HG03097 (cell line): Measurements from ENCODE around the gene STT3B.
A peak's percentile ranks its signal among the peaks of the same experiment; 100 is the strongest.
"Not testable (repeated sequence)": the region's sequence is repeated elsewhere in the genome, so short reads cannot be mapped to it uniquely, and the experiment has no call there.

Experiments
- ATAC-seq: cut with Tn5 transposase; IDR thresholded peaks from one replicate; pipeline ENCODE4 v1.9.1; 2021; ENCODE audit not compliant: unreplicated experiment, low FRiP score

STT3B gene

DNA sequence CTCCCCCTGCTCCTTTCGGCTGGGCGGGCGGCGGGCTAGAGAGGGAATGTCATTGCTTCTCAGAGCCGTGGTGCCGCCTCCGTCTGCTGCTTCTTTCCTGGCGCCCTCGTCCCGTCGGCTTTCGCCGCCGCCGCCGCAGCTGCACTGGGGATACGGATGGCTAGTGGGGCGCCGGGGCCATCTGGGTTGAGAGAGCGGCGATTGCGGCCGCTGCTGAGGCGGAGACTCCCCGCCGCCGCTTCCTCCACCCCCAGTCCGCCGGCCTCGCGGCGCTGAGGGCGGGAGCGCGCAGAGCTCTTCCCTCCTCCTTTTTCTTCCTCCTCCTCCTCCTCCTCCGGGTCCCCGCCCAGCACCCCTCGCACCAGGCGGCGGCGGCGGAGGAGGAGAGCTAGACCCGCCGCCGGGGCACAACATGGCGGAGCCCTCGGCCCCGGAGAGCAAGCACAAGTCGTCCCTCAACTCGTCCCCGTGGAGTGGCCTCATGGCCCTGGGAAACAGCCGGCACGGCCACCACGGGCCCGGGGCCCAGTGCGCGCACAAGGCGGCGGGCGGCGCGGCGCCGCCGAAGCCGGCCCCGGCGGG, at the start of gene STT3B:
Gene STT3B, plus strand, starts transcription at position 339 of the 582 bp plus-strand sequence. Its CDS starts 74 bp downstream, at position 413.
- peak; percentile 44 for ATAC-seq

DNA sequence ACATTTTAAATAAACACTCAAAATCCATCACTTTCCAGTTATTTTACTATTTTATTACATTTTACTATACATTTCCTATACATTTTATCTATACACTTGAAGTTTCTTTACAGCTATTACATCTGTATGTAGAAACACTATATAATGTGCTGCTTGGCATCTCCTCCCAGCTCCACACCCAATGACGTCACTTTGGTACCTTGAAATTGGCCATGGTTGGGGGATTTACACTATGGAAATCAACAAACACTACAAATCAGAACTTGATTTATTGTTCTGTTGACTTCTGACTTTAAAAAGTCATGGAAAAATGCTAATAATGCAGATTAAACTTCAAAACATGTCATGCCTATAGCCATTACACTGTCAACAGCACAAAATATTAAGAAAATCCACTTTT, 48.9 kb upstream of the STT3B start:
- no peak for ATAC-seq

DNA sequence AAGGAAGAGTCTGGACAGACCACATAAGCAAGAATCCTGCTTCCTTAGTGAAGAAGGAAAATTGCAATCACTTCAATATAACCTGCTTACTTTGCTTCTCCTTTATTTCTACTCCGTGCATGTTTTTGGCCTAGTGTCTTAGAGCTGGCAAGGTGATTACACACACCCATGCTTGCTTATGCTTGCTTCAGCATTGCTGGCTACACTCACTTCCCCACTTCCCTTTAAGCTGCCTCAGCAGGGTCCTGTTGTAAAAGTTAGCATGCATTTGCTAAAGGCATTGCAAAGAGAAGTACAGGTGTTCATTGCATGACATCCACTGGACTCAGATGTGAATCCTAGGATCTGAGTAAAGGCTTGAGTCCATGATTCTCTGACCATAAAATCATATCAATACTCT, 47.5 kb upstream of the STT3B start:
- ATAC-seq, result no peak

DNA sequence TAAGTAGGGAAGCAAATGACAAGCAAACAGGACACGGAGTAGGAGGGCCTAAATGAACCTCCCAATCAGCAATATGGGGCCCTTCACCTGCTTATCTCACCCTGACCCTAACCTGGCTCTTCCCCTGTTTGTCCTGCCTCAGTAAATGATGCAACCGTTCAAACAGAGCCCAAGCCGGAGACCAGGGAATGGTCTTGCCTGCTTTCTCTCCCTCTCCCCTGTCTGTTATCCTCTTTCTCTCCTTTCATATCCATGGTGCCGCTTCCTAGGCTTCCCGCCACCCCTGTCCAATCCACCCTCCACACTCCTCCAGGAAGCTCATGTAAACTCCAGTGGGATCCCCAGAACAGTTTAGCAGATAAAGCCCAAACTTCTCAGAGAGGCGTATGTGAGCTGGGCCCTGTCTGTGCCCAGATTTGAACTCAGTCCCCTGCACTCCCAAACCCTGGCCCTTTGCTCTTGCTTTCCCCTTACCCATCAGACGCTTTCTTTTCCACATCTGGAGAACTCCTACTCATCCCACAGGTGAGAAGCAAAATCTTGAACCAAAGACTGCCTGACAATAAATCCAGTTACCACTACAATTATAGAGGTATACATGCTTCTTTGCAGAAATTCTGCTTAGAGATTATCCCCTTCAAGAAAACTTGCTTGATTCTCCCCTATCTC, 45.7 kb upstream of the STT3B start:
- ATAC-seq, result no peak

DNA sequence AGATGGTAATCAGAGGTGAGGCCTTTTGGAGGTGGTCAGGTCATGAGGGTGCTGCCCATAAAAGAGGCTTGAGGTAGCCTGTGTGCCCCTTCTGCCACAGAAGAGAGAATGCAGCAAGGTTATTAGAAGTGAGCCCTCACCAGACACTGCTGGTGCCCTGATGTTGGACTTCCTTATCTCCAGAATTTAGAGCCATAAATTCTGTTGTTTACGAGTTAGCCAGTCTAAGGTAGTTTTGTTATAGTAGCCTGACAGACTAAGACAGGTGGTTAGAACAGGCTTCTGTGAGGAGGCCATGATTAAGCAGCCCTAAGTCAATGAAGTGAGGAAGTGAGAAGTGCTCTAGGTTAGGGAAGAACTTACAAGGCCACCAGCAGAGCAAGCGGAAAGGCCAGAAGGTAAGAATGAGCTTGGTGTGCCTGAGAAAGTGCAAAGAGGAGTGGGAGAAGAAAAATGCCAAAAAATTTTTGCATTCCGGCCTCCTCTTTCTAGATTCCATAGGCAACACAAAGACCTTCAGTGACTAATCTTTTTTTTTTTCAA, 44.2 kb upstream of the STT3B start:
- ATAC-seq, result no peak

DNA sequence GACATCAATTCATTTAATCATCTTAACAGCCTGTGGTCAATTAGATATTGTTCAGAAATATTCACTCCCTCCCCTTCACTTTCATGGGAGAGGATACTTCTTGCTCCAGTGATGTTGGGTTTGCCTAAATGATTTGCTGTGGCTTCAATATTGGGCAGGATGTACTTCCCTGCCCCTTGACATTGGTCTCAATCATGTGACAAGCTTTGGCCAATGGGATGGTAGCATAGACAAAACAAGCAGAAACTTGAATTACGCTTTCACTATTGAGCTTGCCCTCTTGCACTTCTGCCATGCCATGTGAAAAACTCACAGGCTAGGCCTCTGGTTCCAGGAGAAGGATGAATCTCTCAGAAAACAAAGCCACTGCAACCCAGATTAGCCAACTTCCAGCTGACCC, 42.2 kb upstream of the STT3B start:
- no peak for ATAC-seq

DNA sequence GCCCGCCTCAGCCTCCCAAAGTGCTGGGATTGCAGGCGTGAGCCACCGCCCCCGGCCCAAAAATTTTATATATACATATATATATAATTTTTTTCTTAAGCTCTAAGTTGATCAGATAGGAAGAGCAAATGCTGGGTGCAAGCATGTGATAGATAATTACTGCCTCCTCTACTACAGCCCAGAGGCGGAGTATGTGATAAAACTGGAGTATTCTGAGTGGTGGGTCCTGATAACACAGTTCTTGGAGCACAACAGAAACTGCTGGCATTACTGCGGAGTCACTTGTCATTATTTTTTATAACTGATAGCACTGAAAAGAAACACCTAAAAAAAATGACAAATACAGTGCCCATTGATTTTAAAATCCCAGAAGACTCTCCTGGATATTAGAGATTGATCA, 41.1 kb upstream of the STT3B start:
- no peak for ATAC-seq

DNA sequence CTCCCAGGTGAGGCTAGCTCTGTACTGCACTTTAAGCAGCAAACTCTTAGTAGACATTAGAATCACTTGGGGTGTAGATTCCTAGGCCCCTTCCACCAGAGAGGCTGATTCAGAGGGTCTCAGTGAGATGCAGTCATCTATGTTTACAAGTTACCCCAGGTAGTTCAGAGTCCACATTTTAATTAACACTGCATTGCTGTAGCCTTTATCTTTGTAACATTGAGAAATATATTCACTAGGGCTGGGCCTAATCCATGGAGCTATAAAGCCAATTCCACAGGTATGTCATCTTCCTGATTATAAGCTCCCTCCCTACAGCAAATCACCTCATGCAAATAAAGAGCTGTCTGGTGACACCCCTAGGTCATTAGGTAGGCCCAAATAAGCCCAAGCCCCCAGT, 39.6 kb upstream of the STT3B start:
- no peak for ATAC-seq

DNA sequence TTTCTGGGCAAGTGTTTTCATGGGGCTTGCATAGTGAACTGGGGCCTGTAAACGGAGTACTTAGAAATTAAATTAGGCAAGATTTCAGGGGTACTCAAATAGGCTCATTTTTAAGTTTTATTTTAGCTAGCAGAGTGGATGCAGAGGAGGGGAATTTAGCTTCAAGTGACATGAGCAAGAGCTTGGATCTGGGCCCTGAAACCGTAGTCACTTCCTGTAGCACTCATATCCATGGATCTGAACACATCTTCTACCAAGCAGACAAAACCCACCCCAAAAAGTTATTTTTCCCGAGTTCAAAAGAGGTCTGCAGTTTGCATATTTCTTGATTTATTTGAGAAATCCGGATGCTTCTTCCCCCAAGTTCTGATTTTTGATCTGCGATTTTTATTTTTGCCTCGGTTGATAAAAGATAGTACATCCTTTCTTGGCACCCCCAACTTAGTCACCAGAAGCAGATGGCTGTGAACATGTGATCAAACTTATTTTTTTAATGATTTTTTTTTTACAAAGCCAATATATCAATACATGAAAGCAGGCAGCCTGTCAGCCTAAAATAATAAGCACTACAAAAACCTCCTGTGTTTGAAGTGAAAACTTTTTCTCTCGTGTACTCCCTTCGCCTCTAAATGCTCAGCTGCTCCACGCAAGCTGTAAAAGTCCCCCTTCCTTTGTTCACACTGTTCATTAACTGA, 36.6 kb upstream of the STT3B start:
- no peak for ATAC-seq

DNA sequence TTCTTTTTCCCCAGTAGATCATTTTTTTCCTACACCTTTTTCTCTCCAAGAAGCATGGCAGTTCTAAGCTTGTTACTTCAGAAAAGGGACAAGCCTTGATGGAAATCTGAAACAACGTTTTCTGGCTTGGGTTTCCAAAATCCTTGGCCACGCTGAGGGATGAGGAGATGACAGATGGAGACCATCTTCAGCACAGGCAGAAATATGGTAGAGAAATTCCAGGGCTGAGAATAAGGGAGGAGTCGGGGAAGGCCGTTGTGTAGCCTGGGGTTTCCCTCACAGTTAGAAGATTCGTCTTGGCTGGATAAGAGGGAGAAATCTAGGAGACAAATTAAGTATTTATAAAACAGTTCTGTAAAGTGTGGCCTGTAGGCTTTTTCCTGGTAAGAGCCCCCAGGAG, 33.9 kb upstream of the STT3B start:
- ATAC-seq, result no peak

DNA sequence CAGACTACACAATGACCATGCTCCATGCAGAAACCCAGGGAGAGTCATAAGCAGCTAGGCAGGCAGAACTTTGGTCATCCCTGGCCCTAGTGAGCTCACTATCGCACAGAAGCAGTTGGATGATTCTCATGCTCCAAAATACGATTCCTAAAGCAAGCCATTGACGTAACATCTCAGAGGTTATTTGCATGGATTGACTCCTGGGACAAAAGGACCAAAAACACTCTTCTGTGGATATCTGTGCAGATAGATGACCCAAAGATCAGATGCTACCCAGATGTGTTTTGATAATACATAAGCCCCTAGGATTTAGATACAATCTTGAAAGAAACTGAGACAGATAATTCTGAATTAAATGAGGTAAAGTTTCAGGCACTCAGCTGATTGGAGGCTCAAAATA, 33.4 kb upstream of the STT3B start:
- ATAC-seq, result no peak

DNA sequence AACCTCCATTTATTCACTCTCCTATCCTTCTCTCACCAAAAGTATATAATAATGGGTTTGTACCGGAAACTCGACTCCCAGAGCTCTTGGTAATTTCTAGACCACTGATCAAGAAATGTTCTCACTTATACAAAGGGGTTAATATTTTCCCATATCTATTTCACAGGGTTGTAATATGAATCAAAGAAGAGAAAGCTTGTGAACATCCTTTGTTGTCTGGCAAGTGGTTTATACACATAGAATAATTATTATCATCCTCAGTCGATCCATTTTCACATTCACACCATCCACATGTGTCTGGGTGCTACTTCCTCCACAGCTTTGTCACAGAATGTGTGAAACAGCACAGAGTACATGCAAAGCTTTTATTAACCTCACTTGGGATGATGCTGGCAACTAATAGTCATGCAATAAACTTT, 29.9 kb upstream of the STT3B start:
- ATAC-seq, result no peak

DNA sequence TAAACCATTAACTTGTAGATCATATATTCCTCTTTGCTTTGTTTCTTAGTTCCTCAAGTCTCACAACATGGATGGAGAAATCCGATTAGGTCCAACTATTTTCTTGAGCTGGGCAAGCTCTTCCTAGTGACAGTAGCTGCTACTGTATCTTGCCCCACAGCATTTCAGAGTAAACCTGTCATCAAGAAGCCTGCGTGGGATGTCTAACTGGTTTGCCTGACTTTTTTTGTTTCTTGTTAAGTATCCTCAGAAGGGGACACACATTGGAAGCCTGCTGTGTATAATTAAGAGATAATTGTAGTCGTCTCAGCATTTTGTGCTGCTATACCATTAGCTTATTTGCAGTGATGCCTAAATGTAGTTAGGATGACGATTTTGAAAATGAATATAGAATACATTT, 29.3 kb upstream of the STT3B start:
- ATAC-seq, result no peak

DNA sequence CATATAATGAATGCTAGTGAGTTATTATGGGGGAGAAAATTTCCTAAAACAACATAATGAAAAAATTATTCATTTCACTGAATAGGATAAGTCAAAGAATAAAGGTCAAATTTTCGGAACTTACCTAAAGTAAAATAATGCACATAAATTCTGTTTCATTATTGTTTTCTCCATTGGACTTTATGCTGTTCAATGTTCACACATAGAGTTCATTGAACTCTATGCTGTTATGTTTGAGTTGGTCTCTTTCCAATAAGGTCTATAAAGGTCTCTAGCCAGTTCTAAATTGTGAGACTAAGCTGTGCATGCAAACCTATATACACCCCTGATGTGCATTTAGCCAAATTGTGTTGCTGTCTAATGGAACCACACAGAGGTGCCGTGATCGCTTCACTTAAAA, 28.5 kb upstream of the STT3B start:
- no peak for ATAC-seq

DNA sequence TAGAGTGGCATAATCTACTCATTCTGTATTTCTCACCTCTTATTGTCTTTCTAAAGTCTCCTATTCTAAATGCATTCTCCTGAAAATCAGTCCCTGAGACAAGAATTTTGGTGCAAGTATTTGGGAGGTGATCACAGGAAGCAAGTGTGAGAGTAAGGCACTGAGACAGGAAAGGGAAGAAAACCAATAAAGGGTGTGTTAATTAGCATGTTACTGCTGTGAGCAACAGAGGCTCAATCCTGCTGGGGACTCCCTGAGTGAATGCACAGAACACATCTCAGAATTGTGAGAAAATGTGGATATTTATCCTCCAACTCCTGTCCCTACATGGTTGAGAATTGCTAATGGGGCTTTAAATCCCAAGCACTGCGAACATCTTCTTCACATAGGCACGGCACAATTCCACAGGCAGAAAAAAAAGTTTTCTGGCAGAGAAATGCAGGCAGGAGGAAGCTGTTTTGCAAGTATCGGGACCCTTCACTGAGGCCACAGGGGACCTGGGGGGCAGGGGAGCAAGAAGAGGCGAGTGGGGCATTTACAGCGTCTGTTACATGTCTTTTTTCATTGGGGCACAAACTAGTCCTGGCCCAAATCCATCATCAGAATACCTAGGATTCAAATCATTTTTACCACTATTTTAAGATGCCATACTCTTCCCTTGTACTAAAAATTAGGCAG, 27.2 kb upstream of the STT3B start:
- ATAC-seq, result no peak

DNA sequence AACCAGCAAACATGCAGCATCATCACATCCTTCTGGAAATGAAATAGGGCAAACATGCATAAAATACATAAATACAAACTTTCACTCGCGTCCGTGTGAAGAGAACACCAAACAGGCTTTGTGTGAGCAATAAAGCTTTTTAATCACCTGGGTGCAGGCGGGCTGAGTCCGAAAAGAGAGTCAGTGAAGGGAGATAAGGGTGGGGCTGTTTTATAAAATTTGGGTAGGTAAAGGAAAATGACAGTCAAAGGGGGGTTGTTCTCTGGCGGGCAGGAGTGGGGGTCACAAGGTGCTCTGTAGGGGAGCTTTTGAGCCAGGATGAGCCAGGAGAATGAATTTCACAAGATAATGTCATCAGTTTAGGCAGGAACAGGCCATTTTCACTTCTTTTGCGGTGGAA, 26.2 kb upstream of the STT3B start:
- not testable (repeated sequence) for ATAC-seq

DNA sequence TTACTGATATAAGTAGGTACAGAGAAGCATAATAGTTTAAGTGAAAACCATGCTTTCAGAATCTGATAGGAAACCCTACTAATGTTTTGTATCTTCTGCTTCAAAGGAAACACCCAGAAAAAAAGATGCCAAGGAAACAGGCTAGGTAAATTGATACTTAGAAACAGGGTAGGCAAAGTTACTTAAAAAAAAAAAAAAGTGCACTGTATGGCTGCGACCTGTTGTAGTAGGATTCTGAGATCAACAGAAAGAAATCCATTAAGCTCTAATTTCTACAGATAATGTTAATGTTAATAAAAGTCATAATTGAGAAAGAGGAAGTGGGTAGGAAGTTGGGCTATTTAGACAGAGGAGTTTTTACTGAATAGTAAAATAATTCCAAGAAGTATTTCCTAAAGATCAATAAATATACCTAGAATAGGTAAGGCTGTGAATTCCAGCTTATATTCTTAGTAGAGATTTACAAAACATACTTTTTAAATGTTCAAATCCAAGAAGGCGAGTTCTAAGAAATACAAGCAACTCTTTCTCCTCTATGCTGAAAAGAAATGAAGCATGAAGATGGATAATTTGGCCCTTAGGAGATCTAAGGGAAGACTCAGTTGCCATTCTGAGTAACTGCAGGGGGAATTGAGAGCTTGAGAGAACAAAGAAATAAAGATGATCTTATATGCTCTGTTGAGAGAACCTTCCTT, 24.1 kb upstream of the STT3B start:
- no peak for ATAC-seq

DNA sequence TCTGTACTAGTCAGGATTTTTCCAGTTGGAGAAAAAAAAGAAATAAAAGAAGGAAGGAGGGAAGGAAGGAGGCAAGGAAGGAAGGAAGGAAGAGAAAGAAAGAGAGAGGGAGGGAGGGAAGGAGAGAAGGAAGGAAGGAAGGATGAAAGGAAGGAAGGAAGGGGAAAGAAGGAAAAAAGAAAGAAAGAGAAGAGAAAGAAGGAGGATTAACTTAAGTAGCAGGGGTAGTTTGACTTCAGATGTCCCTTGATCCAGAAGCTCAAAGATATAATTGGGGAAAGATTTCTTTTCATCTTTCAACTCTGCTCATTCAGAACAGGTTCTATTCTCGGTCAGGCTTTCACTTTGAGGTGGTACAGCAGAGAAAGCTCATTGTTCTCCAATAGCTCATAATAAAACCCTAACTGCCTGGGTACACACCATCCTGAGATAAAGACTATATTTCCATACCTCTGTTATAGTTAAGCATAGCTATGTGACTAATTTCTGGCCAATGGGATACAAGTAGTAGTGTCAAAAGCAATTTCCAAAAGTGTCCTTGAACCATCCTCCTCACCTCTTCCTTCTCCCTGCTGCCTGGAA, 23.5 kb upstream of the STT3B start:
- ATAC-seq, result no peak

DNA sequence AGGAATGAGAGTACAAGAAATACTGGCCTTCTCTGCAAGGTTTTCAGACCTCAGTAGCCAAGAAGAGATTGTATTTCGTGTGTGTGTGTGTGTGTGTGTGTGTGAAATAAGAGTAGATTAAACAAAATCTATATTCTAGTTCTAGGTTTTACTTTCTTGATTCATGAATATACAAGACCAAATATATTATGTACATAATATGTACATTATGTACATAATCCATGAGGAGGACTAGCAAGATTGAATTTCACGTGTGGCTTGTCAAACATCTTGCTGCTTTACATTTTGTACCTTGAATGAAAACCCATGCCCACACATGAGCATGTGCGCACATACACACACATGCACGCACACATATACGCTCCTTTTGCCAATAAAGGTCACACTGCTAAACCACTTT, 18.2 kb upstream of the STT3B start:
- no peak for ATAC-seq
